ENCODE measurements around the gene OGA. TPM values are rescaled to one million over a fixed set of nuclear protein-coding genes. Genes with fewer than 3 reads are reported as not detected.

Gene OGA
- polyA plus RNA-seq, 3 donors = 6.9 to 104 (median 15.3) TPM

- peaks cover 37 to 48% of the 10 kb centered on the region in 2 donors for H3K36me3 Mint-ChIP-seq
- WGBS (ENCODE audit: insufficient coverage) = 50% methylated on average over 4 of the region's 10 CpGs
Measured at GRCh38 chr10:101783736-101784118, 34.5 kb downstream of the OGA start.

More at GRCh38 chr10:101783736-101784118, 34.5 kb downstream of the OGA start:
- H3K4me1 ChIP-seq (ENCODE audit: control insufficient read depth in 1 of 2, insufficient read depth in 2 of 2, low read length in 2 of 2) = peaks cover 33 to 48% of the 10 kb centered on the region in 2 donors
- intact Hi-C loops (cut with micrococcal nuclease) = loop anchor here (5.0 kb wide), 3 partner anchors 181 to 571 kb away; partner anchors contain the start of gene HPS6 (in 1 of the 2)
- peaks cover 45% of the 10 kb centered on the region for H3K4me1 Mint-ChIP-seq
- peaks cover 67% of the 10 kb centered on the region for H4K20me1 ChIP-seq (ENCODE audit: insufficient read depth, low read length)
- peak overlapping the region; percentile 51 to 79 (median 62) for H3K4me3 ChIP-seq (replicated peaks in 1 of 3; ENCODE audit: low read depth in 2 of 3, low read length in 3 of 3)
- no peak for TF ChIP-seq CTCF (IDR thresholded peaks at IDR 0.05)
- H3K27ac ChIP-seq (ENCODE audit: low read depth in 1 of 2, low read length in 2 of 2) = peak overlapping the region in 1 of 2 donors; percentile 59
- peak overlapping the region in 4 of 7 donors; percentile 47 to 92 (median 66) for H3K27ac Mint-ChIP-seq
- H3K79me2 ChIP-seq (ENCODE audit: insufficient read depth, low read length) = no peaks in the 10 kb centered on the region
- peak overlapping the region; percentile 81 for H2AFZ ChIP-seq (ENCODE audit: insufficient read depth, low read depth, low read length, poor library complexity, severe bottlenecking)
- DNase-seq = no peak
- peaks cover 0 to 2% of the 10 kb centered on the region in 2 donors for H3K9me3 ChIP-seq (replicated peaks in 1 of 2; ENCODE audit: control insufficient read depth in 1 of 2, insufficient read depth in 1 of 2, low read length in 2 of 2)
- H3K36me3 ChIP-seq (replicated peaks in 1 of 2; ENCODE audit: control insufficient read depth in 1 of 2, insufficient read depth in 2 of 2, low read length in 2 of 2) = peaks cover 43 to 48% of the 10 kb centered on the region in 2 donors
- peak overlapping the region; percentile 81 for H3K4me2 ChIP-seq (replicated peaks; ENCODE audit: extremely low read depth, low read length, poor library complexity, severe bottlenecking)
- peaks cover 9 to 20% (median 12%) of the 10 kb centered on the region in 3 donors for H3K27me3 Mint-ChIP-seq (ENCODE audit: low read depth in 3 of 3)
- peak overlapping the region; percentile 65 for H3K9ac ChIP-seq (ENCODE audit: insufficient read depth, low read length, poor library complexity, severe bottlenecking)
- H3K9me3 Mint-ChIP-seq = peaks cover 0 to 5% (median 4%) of the 10 kb centered on the region in 7 donors
- peak overlapping the region; percentile 99 for H3K4me3 Mint-ChIP-seq
- H3K27me3 ChIP-seq (ENCODE audit: control insufficient read depth in 2 of 2, insufficient read depth in 2 of 2, low read length in 2 of 2) = peaks cover 4 to 10% of the 10 kb centered on the region in 2 donors

Data from CD14-positive monocyte (primary cell).